Neuron (in vitro differentiated cells): ENCODE results near the gene ACKR3.

Experiments used
- H2AFZ ChIP-seq: one replicate; pipeline ENCODE4 v1.6.1; 2013; ENCODE audit warnings: low read depth, mild to moderate bottlenecking, inconsistent platforms, low read length, moderate library complexity
- H3K27me3 ChIP-seq: one replicate; pipeline ENCODE4 v1.6.1; 2013; ENCODE audit warnings: low read length; ENCODE audit not compliant: insufficient read depth
- H3K36me3 ChIP-seq: one replicate; pipeline ENCODE4 v1.6.1; 2013; ENCODE audit warnings: low read length; ENCODE audit not compliant: insufficient read depth
- H3K4me1 ChIP-seq: one replicate; pipeline ENCODE4 v1.6.1; 2013; ENCODE audit warnings: low read length; ENCODE audit not compliant: insufficient read depth
- H3K4me3 ChIP-seq: 2 replicates; pipeline ENCODE4 v1.5.1; 2013; ENCODE audit warnings: mild to moderate bottlenecking, low read length, moderate library complexity
- H3K9me3 ChIP-seq: one replicate; pipeline ENCODE4 v1.6.1; 2013; ENCODE audit warnings: low read length

ACKR3 gene

GRCh38 chr2:236565879-236566402 is 3.7 kb upstream of the ACKR3 start:
- H3K4me3 ChIP-seq: no peak overlapping the region
- H3K36me3 ChIP-seq: no peaks in the 10 kb centered on the region
- H3K27me3 ChIP-seq: no peaks in the 10 kb centered on the region
- H2AFZ ChIP-seq: no peak overlapping the region
- H3K9me3 ChIP-seq: peaks cover 3% of the 10 kb centered on the region
- peaks cover 18% of the 10 kb centered on the region for H3K4me1 ChIP-seq

DNA sequence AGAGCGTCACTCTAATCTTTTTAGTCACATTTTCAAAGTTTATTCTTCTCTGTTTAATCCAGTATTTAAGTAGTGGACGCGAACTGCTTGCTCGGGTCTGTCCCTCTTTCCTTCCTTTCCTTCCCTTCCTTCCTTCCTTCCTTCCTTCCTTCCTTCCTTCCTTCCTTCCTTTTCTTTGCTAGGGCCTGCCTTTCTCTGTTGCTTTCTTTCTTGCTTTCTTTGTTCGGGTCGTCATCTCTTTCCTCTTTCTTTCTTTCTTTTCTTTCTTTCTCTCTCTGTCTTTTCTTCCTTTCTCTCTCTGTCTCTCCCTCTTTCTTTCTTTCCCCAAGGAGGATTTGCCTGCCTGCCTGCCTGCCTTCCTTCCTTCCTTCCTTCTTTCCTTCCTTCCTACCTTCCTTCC is 3.0 kb upstream of the ACKR3 start:
- peaks cover 18% of the 10 kb centered on the region for H3K4me1 ChIP-seq

DNA sequence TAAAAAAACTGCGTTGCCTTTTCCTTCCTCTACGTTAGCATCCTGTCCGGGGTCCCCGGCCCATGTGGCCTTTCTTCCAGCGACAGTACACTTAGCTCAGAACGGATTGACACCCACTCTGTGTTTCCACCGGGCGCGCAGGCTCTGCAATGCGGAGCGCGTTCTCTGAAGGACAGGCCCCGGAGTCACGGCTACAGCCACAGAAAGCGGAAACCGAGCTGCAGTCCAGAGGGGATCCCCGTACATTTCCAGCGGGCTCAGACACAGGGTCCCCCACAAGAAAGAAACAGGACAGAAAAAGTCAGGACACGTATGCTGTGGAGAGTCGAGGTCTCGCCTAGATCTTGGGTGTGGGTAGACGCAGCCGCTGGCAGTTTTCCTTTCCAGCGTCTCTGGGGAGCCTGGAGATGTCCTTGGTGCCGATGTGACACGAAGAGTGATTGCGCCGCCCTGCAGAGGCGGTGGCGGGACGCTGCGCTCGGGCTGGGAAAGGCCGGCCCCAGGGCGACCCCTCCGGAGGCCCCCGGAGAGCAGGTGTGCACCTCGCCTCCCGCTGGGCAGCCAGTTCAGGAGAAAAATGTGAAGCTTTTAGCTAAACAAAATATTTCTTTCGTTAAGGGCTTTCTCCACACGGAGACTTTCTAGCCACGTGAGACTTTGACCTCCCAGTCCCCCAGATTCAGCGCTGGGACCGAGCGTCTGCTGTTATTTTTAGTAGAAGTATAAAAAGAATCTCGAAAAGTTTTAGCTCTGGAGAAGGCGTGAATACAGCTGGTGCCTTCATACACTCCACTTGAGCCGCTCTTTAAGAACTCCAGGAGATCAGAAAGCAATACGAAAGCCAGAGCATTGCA is 1.3 kb upstream of the ACKR3 start:
- Histone ChIP-seq H3K27me3 (no peaks in the 10 kb centered on the region), H3K9me3 (no peaks in the 10 kb centered on the region), H3K4me1 (peaks cover 35% of the 10 kb centered on the region), H2AFZ (peak overlapping the region; percentile 13), H3K4me3 (peak overlapping the region; percentile 16), H3K36me3 (peaks cover 18% of the 10 kb centered on the region)

More for the DNA sequence above, 3.0 kb upstream of the ACKR3 start:
- Histone ChIP-seq H3K36me3 (peaks cover 4% of the 10 kb centered on the region), H2AFZ (no peak overlapping the region), H3K27me3 (no peaks in the 10 kb centered on the region), H3K4me3 (no peak overlapping the region), H3K9me3 (peaks cover 3% of the 10 kb centered on the region)

GRCh38 chr2:236568922-236569572 is 578 bp upstream of the ACKR3 start:
- Histone ChIP-seq H3K4me1 (peaks cover 42% of the 10 kb centered on the region), H3K4me3 (peak overlapping the region; percentile 84), H2AFZ (no peak overlapping the region), H3K9me3 (no peaks in the 10 kb centered on the region), H3K27me3 (no peaks in the 10 kb centered on the region), H3K36me3 (peaks cover 26% of the 10 kb centered on the region)

GRCh38 chr2:236570081-236570868 is 650 bp downstream of the ACKR3 start:
- Histone ChIP-seq H3K9me3 (no peaks in the 10 kb centered on the region), H3K4me3 (peak overlapping the region; percentile 84), H3K4me1 (peaks cover 49% of the 10 kb centered on the region), H2AFZ (no peak overlapping the region), H3K27me3 (no peaks in the 10 kb centered on the region), H3K36me3 (peaks cover 38% of the 10 kb centered on the region)

DNA sequence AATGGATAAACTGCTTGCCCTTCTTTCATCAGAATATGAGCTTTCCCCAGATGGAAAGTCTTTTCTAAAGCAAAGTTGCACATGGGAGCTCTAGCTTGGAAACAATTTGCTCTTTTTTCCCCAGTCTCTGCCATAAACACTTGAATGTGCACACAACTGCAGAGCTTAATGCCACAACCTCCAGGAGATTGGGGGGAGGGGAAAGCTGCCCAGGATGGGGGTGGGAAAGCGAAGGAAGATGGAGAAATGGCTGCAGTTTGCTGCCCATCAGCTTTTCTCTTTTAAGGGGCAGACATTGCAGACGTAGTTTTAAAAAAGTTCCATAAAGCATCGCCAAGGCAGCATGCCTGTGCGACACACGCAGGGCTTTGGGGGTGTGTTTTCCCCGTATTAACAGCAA is 1.5 kb downstream of the ACKR3 start:
- H3K9me3 ChIP-seq: peaks cover 7% of the 10 kb centered on the region
- H3K4me3 ChIP-seq: peak overlapping the region; percentile 84
- H3K27me3 ChIP-seq: no peaks in the 10 kb centered on the region
- no peak overlapping the region for H2AFZ ChIP-seq
- peaks cover 53% of the 10 kb centered on the region for H3K4me1 ChIP-seq
- peaks cover 46% of the 10 kb centered on the region for H3K36me3 ChIP-seq

GRCh38 chr2:236572482-236572881 is 2.9 kb downstream of the ACKR3 start:
- peaks cover 60% of the 10 kb centered on the region for H3K36me3 ChIP-seq
- peak overlapping the region; percentile 84 for H3K4me3 ChIP-seq
- no peak overlapping the region for H2AFZ ChIP-seq
- peaks cover 19% of the 10 kb centered on the region for H3K9me3 ChIP-seq
- no peaks in the 10 kb centered on the region for H3K27me3 ChIP-seq
- peaks cover 64% of the 10 kb centered on the region for H3K4me1 ChIP-seq

GRCh38 chr2:236573066-236573929 is 3.7 kb downstream of the ACKR3 start:
- H3K4me1 ChIP-seq: peaks cover 64% of the 10 kb centered on the region

DNA sequence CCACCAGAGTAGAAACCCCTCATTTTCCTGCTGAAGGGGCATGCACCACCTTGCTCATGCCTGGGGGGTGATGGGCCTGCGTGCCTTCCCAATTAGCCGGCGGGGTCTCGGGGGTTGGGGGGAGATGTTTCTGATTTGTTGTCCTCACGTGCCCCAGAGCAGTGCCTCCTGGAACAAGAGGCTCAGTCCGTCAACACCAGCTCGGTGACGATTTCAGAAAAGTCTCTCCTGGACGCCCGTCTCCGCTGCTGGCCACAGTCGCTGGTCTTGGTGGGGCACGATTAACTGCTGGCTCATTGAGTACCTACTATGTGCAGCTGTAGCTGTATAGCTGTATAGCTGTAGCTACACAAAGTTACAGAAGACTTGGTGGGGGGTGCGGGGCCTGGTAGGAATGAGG is 4.4 kb downstream of the ACKR3 start:
- Histone ChIP-seq H3K36me3 (peaks cover 75% of the 10 kb centered on the region), H3K4me1 (peaks cover 62% of the 10 kb centered on the region), H3K9me3 (peaks cover 30% of the 10 kb centered on the region), H3K27me3 (no peaks in the 10 kb centered on the region), H2AFZ (no peak overlapping the region), H3K4me3 (peak overlapping the region; percentile 84)

More at GRCh38 chr2:236573066-236573929, 3.7 kb downstream of the ACKR3 start:
- Histone ChIP-seq H3K4me3 (peak overlapping the region; percentile 84), H3K36me3 (peaks cover 68% of the 10 kb centered on the region), H2AFZ (no peak overlapping the region), H3K27me3 (no peaks in the 10 kb centered on the region), H3K9me3 (peaks cover 27% of the 10 kb centered on the region)

GRCh38 chr2:236574424-236575145 is 5.0 kb downstream of the ACKR3 start:
- H3K9me3 ChIP-seq: peaks cover 30% of the 10 kb centered on the region
- peak overlapping the region; percentile 84 for H3K4me3 ChIP-seq
- peaks cover 61% of the 10 kb centered on the region for H3K4me1 ChIP-seq
- H3K36me3 ChIP-seq: peaks cover 81% of the 10 kb centered on the region
- no peaks in the 10 kb centered on the region for H3K27me3 ChIP-seq
- H2AFZ ChIP-seq: no peak overlapping the region

DNA sequence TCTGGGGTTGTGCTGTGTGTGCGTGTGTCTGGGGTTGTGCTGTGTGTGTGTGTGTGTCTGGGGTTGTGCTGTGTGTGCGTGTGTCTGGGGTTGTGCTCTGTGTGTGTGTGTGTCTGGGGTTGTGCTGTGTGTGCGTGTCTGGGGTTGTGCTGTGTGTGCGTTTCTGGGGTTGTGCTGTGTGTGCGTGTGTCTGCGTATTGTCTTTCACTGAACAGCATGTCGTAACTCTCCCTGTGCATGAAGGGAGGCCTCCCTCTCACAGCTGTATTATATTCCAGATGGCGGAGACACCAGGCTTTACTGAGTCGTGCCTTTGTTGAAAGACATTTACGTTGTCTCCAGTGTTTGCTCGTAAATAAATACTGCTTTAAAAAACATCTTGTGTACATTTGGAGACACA is 5.9 kb downstream of the ACKR3 start:
- Histone ChIP-seq H3K27me3 (no peaks in the 10 kb centered on the region), H3K4me1 (peaks cover 64% of the 10 kb centered on the region), H3K36me3 (peaks cover 90% of the 10 kb centered on the region), H3K9me3 (peaks cover 35% of the 10 kb centered on the region), H2AFZ (no peak overlapping the region), H3K4me3 (peak overlapping the region; percentile 28)
